HEK293 (cell line): ENCODE results near the gene UBXN10.

Experiments
- ZBTB8A ChIP-seq: fragments of 450-650 bp; formaldehyde crosslinking; IDR thresholded peaks from 2 replicates; pipeline ENCODE4 v1.5.1; 2016; ENCODE audit warnings: missing biosample characterization, missing genetic modification characterization
- ZNF146 ChIP-seq: fragments of 450-650 bp; formaldehyde crosslinking; IDR thresholded peaks from 2 replicates; pipeline ENCODE4 v1.5.1; 2016; ENCODE audit warnings: missing biosample characterization, missing genetic modification characterization
- ZNF670 ChIP-seq: fragments of 450-650 bp; formaldehyde crosslinking; IDR thresholded peaks from 2 replicates; pipeline ENCODE4 v1.5.1; 2016; ENCODE audit warnings: missing biosample characterization, missing genetic modification characterization, low read depth
- ZNF843 ChIP-seq: fragments of 450-650 bp; formaldehyde crosslinking; IDR thresholded peaks from 2 replicates; pipeline ENCODE4 v1.5.1; 2016; ENCODE audit warnings: missing biosample characterization, missing genetic modification characterization
- TF ChIP-seq, protein P1 (sequence below): fragments of 450-650 bp; formaldehyde crosslinking; IDR thresholded peaks from 2 replicates; pipeline ENCODE4 v1.5.1; 2016; ENCODE audit warnings: missing biosample characterization, missing genetic modification characterization

- TF ChIP-seq ZNF146 (tag by site-specific recombination): no peak
- TF ChIP-seq ZBTB8A (tag by site-specific recombination): no peak
- no peak for TF ChIP-seq ZNF843 (tag by site-specific recombination)
- no peak for TF ChIP-seq ZNF670 (tag by site-specific recombination)
- TF ChIP-seq, protein P1, sequence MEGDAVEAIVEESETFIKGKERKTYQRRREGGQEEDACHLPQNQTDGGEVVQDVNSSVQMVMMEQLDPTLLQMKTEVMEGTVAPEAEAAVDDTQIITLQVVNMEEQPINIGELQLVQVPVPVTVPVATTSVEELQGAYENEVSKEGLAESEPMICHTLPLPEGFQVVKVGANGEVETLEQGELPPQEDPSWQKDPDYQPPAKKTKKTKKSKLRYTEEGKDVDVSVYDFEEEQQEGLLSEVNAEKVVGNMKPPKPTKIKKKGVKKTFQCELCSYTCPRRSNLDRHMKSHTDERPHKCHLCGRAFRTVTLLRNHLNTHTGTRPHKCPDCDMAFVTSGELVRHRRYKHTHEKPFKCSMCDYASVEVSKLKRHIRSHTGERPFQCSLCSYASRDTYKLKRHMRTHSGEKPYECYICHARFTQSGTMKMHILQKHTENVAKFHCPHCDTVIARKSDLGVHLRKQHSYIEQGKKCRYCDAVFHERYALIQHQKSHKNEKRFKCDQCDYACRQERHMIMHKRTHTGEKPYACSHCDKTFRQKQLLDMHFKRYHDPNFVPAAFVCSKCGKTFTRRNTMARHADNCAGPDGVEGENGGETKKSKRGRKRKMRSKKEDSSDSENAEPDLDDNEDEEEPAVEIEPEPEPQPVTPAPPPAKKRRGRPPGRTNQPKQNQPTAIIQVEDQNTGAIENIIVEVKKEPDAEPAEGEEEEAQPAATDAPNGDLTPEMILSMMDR (tag by site-specific recombination): no peak
Observed at GRCh38 chr1:20207546-20207945, 21.6 kb downstream of the UBXN10 start.
